ENCODE measurements around the gene NXPE4. TPM values are rescaled to one million over a fixed set of nuclear protein-coding genes. Genes with fewer than 3 reads are reported as not detected.

The NXPE4 gene
- polyA plus RNA-seq, 1 donor from 2014 or later, result not detected

Small RNA genes within 50 kb of the gene (small RNA-seq; reads per million reads assigned to genes)
- 0 reads per million in 3 experiments for gene RF01210

Other genes with a start within 250 kb of the NXPE4 start
- 29.9 and 33.1 TPM in 2 replicates for gene C11orf71, start 195.3 kb downstream of the NXPE4 start, polyA plus RNA-seq
- 35.7 and 36.2 TPM in 2 replicates for gene RBM7, start 195.1 kb downstream of the NXPE4 start, polyA plus RNA-seq
- 30.7 and 48.8 TPM in 2 replicates for gene REXO2, start 156.3 kb downstream of the NXPE4 start, polyA plus RNA-seq
- gene NXPE1, start 35.9 kb downstream of the NXPE4 start, polyA plus RNA-seq, result not detected in 2 replicates
- gene NXPE2, start 82.7 kb upstream of the NXPE4 start, polyA plus RNA-seq, result 0.20 TPM in 1 of 2 replicates, not detected in the other